AG04450 (cell line): ENCODE results near the gene HIPK2. TPM values are rescaled to one million over a fixed set of nuclear protein-coding genes. Genes with fewer than 3 reads are reported as not detected.

Experiments
- CTCF ChIA-PET: fragments of 300-600, 350-600 bp; formaldehyde crosslinking; extraction: SDS; loops from one replicate; lab custom pipeline; 2022; ENCODE audit warnings: antibody characterized with exemption, inconsistent platforms; lab: Charles Lee
- POLR2A ChIA-PET: fragments of 350-600 bp; formaldehyde crosslinking; extraction: SDS; loops from one replicate; lab custom pipeline; 2021; ENCODE audit warnings: antibody characterized with exemption, inconsistent platforms; lab: Yijun Ruan, JAX
- DNase-seq: peaks from one replicate; pipeline ENCODE4 v3.0.0-alpha.2; 2011; ENCODE audit warnings: low read depth, low spot score
- H3K27ac ChIP-seq: one replicate; pipeline ENCODE4 v1.5.1; 2012; ENCODE audit warnings: low read depth, low read length, control low read depth
- H3K27me3 ChIP-seq: one replicate; pipeline ENCODE4 v1.6.0; 2012; ENCODE audit warnings: low read length; ENCODE audit not compliant: control insufficient read depth, insufficient read depth
- H3K4me3 ChIP-seq: 2 replicates; pipeline ENCODE4 v1.5.1; 2011; ENCODE audit warnings: mild to moderate bottlenecking, low read depth, low read length, control low read depth
- H3K9me3 ChIP-seq: 2 replicates; pipeline ENCODE4 v1.5.1; 2012; ENCODE audit warnings: low read length; ENCODE audit not compliant: control insufficient read depth, insufficient read depth
- polyA plus RNA-seq: library from polyadenylated mRNA; depleted of rRNA; stranded (reverse); fragments of >200 nt; gene quantifications from 2 replicates; pipeline ENCODE4 v1.2.3, GENCODE V29; 2011
- TF ChIP-seq, protein P1 (sequence below): IDR thresholded peaks from 2 replicates; pipeline ENCODE4 v1.5.1; 2011; ENCODE audit warnings: low read depth, low read length, control low read depth, inconsistent platforms

Gene HIPK2
- polyA plus RNA-seq, 1 experiment = 61.4 TPM

DNA sequence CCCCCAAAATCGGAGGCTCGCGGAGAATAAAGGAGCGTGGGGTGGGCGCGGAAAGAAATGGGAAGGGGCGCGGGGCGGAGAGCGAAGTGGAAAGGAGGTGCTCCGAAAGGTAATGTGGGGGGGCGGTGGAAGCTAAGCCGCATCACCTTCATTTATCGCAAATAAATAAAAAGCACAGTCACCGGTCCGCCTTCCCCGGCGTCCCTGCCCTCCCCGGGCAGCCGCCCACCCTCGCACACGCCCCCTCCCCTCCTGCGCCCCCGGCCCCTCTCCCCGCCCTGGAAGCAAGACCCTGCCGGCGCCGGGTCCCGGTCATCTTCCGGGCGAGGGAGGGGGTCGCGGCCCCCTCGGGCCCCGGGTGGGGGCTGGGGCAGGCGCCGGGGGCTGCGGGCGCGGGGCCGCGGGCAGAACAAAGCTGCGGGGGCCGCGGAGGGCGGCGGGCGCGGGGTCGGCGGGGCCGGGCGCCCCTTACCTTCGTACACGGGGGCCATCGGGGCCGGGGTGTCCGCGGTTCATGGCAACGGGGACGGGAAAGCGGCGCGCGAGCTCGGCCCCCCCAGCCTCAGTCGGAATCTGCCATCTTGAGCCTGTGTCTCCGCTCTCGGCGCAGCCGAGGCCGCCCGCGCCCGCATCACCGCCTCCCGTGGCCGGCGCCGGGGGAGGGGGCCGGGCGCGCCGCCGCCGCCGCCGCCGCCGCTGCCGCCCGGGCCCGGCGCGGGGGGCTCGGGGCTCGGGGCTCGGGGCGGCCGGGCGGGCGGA is 486 bp downstream of the HIPK2 start:
- CTCF ChIA-PET = interaction anchor here (0.5 to 0.6 kb wide), 4 partner anchors 96 to 306 kb away, joined by 3 to 6 read pairs (median 4); no protein-coding TSS in a partner anchor
- no peak for DNase-seq

DNA sequence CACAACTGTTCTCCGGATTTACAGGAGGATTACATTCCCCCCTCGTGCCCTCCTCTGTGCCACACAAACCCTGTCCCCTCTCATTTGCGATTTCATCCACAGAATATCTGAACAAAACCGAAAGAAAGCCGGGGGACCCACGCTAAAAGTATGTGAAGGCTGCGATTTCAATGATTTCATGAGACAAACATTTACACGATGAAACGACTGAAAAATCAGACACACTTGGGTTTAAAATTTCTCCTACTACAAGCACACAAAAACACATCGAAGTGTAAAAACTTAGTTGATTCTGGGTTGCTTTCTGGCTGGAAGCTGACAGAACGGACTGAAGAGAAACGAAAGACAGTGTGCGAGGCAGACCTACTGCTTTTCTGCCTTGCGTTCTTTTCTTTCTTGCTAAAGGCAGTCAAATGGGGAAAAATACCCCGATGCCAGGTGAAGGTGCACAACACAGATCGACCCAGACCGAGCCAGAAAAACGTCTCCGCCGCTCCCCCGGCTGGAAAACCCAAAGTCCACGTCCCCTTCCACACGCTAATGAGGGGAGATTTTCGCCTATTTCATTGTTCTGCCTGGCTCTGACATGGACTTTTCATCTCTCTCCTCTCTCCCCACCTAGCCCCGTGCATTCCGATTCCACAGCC is 1.2 kb downstream of the HIPK2 start:
- ChIA-PET CTCF (interaction anchor here (0.5 kb wide), 1 partner anchor 306 kb away, joined by 4 read pairs; no protein-coding TSS in a partner anchor), POLR2A (no interaction called here)
- no peak for DNase-seq
- H3K9me3 ChIP-seq = no peaks in the 10 kb centered on the region; the same call in 1 of the 2 replicates
- TF ChIP-seq, protein P1, sequence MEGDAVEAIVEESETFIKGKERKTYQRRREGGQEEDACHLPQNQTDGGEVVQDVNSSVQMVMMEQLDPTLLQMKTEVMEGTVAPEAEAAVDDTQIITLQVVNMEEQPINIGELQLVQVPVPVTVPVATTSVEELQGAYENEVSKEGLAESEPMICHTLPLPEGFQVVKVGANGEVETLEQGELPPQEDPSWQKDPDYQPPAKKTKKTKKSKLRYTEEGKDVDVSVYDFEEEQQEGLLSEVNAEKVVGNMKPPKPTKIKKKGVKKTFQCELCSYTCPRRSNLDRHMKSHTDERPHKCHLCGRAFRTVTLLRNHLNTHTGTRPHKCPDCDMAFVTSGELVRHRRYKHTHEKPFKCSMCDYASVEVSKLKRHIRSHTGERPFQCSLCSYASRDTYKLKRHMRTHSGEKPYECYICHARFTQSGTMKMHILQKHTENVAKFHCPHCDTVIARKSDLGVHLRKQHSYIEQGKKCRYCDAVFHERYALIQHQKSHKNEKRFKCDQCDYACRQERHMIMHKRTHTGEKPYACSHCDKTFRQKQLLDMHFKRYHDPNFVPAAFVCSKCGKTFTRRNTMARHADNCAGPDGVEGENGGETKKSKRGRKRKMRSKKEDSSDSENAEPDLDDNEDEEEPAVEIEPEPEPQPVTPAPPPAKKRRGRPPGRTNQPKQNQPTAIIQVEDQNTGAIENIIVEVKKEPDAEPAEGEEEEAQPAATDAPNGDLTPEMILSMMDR = no peak
- H3K27me3 ChIP-seq = no peaks in the 10 kb centered on the region
- H3K27ac ChIP-seq = peak overlapping the region; percentile 96
- peak overlapping the region; percentile 88 for H3K4me3 ChIP-seq

More for the DNA sequence above, 486 bp downstream of the HIPK2 start:
- TF ChIP-seq, protein P1 = no peak
- Histone ChIP-seq H3K4me3 (peak overlapping the region; percentile 88), H3K27ac (peak overlapping the region; percentile 96), H3K27me3 (no peaks in the 10 kb centered on the region), H3K9me3 (no peaks in the 10 kb centered on the region; the same call in 1 of the 2 replicates)
- POLR2A ChIA-PET = interaction anchor here (0.6 to 1.7 kb wide), 3 partner anchors 52 to 182 kb away, joined by 3 to 6 read pairs (median 4); no protein-coding TSS in a partner anchor

DNA sequence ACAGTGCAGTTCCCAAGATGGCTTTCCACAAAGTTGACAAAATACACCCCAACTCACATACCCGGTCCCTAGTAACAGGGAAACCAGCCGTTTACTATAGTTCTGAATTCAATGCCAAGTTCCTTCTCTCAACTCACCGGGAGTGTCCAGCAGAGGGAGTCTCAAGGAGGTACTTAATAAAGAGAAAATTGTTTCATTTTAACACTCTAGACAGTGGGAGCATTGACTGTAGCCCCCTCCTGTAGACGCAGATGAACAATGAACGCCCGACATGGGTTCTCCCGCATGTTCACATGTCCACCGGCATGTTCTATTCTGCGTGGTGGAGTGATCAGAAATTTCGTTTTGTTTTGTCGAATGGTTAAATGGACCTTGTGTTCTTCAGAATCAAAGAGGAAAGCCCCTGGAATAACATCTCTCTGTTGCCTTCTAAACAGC is 1.9 kb downstream of the HIPK2 start:
- no peaks in the 10 kb centered on the region; the same call in 1 of the 2 replicates for H3K9me3 ChIP-seq
- peak overlapping the region; percentile 88 for H3K4me3 ChIP-seq
- no peaks in the 10 kb centered on the region for H3K27me3 ChIP-seq
- TF ChIP-seq, protein P1 = peak; percentile 72
- DNase-seq = peak; percentile 51
- peak overlapping the region; percentile 96 for H3K27ac ChIP-seq
- CTCF ChIA-PET = no interaction called here
- POLR2A ChIA-PET = no interaction called here

DNA sequence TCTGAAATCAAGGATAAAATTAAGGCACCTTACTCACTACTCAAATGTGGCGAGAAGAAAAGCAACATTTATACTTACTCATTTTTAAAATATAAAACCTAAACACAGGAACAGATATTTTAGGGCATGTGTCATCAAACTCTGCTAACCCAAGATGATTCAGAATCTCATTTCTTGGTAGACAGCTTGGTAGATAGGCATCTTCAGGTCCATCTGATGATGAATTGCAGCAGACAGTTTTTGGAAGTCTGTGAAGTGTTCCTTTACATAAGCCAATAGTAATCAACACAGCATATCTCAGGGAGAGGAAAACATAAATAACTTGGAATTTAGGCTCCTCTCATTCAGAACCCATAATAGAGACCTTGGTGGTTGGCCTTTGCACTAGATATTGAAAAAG is 3.4 kb downstream of the HIPK2 start:
- DNase-seq = peak; percentile 33
- ChIA-PET CTCF (interaction anchor here (0.8 to 1.0 kb wide), 2 partner anchors 27 to 110 kb away, joined by 3 read pairs; no protein-coding TSS in a partner anchor), POLR2A (interaction anchor here (1.2 kb wide), 1 partner anchor 141 kb away, joined by 7 read pairs; no protein-coding TSS in a partner anchor)
- no peaks in the 10 kb centered on the region for H3K27me3 ChIP-seq
- TF ChIP-seq, protein P1 = no peak
- peak overlapping the region; percentile 88 for H3K4me3 ChIP-seq
- H3K27ac ChIP-seq = no peak overlapping the region
- H3K9me3 ChIP-seq = no peaks in the 10 kb centered on the region; the same call in 1 of the 2 replicates
